IMR-90 (cell line): ENCODE results near the gene CYTH1.

Experiments used
- CEBPB ChIP-seq: IDR thresholded peaks from 2 replicates; pipeline ENCODE4 v1.6.1; 2012; ENCODE audit warnings: low read depth, low read length, improper control_type of control experiment
- CHD1 ChIP-seq: IDR thresholded peaks from 2 replicates; pipeline ENCODE4 v1.6.1; 2012; ENCODE audit warnings: low read depth, low read length, improper control_type of control experiment
- CTCF ChIP-seq: conservative IDR thresholded peaks from 2 replicates; pipeline ENCODE4 v1.5.1; 2012; ENCODE audit warnings: mild to moderate bottlenecking, low read depth, low read length, improper control_type of control experiment
- ELK1 ChIP-seq: fragments of 150-350 bp; IDR thresholded peaks from 2 replicates; pipeline ENCODE4 v1.6.1; 2016; ENCODE audit warnings: low read depth, mild to moderate bottlenecking, low read length, moderate library complexity, borderline replicate concordance
- FOS ChIP-seq: fragments of 150-350 bp; IDR thresholded peaks from 2 replicates; pipeline ENCODE4 v1.6.1; 2016; ENCODE audit warnings: low read depth, low read length
- MAFK ChIP-seq: IDR thresholded peaks from 2 replicates; pipeline ENCODE4 v1.6.1; 2012; ENCODE audit warnings: low read depth, low read length, improper control_type of control experiment
- MAZ ChIP-seq: IDR thresholded peaks from 2 replicates; pipeline ENCODE4 v1.6.1; 2012; ENCODE audit warnings: low read depth, mild to moderate bottlenecking, low read length, improper control_type of control experiment, moderate library complexity, borderline replicate concordance
- POLR2A ChIP-seq: IDR thresholded peaks from 2 replicates; pipeline ENCODE4 v1.6.1; 2012; ENCODE audit warnings: mild to moderate bottlenecking, low read depth, low read length
- RAD21 ChIP-seq: IDR thresholded peaks from 2 replicates; pipeline ENCODE4 v1.6.1; 2012; ENCODE audit warnings: low read length, improper control_type of control experiment
- RCOR1 ChIP-seq: IDR thresholded peaks from 2 replicates; pipeline ENCODE4 v1.6.1; 2012; ENCODE audit warnings: mild to moderate bottlenecking, low read length, improper control_type of control experiment; ENCODE audit not compliant: insufficient replicate concordance
- RFX5 ChIP-seq: IDR thresholded peaks from 2 replicates; pipeline ENCODE4 v1.8.0; 2012; ENCODE audit warnings: low read depth, mild to moderate bottlenecking, low read length, moderate library complexity
- SMC3 ChIP-seq: fragments of 150-350 bp; IDR thresholded peaks from 2 replicates; pipeline ENCODE4 v1.6.1; 2016; ENCODE audit warnings: low read depth, mild to moderate bottlenecking, antibody characterized with exemption, low read length, moderate library complexity
- TF ChIP-seq, protein P1 (sequence below): fragments of 150-350 bp; IDR thresholded peaks from 2 replicates; pipeline ENCODE4 v1.6.1; 2017; ENCODE audit warnings: mild to moderate bottlenecking, antibody characterized with exemption, low read length, low read depth

DNA sequence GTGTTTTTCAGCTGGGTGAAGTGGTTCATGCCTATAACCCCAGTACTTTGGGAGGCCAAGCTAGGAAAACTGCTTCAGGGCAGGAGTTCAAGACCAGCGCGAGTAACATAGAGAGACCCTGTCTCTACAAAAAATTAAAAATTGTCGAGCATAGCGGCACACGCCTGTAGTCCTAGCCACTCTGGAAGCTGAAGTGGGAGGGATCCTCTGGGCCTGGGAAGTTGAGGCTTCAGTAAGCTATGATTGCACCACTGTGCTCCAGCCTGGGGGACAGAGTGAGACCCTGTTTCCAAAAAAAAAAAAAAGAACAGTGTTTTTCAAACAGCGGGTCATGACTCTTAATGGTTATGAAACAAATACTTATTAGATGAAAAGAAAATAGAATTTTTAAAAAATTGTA, 2.3 kb upstream of the CYTH1 start:
- TF ChIP-seq ELK1: no peak
- TF ChIP-seq CTCF: no peak
- no peak for TF ChIP-seq POLR2A
- TF ChIP-seq FOS: no peak
- no peak for TF ChIP-seq MAFK
- TF ChIP-seq SMC3: no peak
- TF ChIP-seq CEBPB: no peak
- TF ChIP-seq, protein P1, sequence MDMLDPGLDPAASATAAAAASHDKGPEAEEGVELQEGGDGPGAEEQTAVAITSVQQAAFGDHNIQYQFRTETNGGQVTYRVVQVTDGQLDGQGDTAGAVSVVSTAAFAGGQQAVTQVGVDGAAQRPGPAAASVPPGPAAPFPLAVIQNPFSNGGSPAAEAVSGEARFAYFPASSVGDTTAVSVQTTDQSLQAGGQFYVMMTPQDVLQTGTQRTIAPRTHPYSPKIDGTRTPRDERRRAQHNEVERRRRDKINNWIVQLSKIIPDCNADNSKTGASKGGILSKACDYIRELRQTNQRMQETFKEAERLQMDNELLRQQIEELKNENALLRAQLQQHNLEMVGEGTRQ: no peak
- no peak for TF ChIP-seq CHD1
- TF ChIP-seq RFX5: no peak
- TF ChIP-seq RAD21: no peak
- TF ChIP-seq RCOR1: no peak
- TF ChIP-seq MAZ: no peak
